ENCODE results near the gene ADAM33. TPM values are rescaled to one million over a fixed set of nuclear protein-coding genes. Genes with fewer than 3 reads are reported as not detected.
A peak's percentile ranks its signal among the peaks of the same experiment; 100 is the strongest.

Gene ADAM33
- total RNA-seq, 1 experiment from 2014 or later: not detected

- H3K4me1 Mint-ChIP-seq (ENCODE audit: insufficient read depth, unreplicated experiment): no peaks in the 10 kb centered on the region
- H3K36me3 Mint-ChIP-seq (ENCODE audit: insufficient read depth, unreplicated experiment): no peaks in the 10 kb centered on the region
- H3K27ac Mint-ChIP-seq (ENCODE audit: low read depth, unreplicated experiment): no peak overlapping the region
- H3K27me3 Mint-ChIP-seq (ENCODE audit: insufficient read depth, unreplicated experiment): no peaks in the 10 kb centered on the region
- DNase-seq (ENCODE audit: unreplicated experiment): no peak
- ChIA-PET CTCF (interaction anchor here (1.0 to 6.9 kb wide), 6 partner anchors 9 to 25 kb away, joined by 3 to 49 read pairs (median 10); partner anchors contain the start of gene SIGLEC1), POLR2A (interaction anchor here (0.8 to 1.7 kb wide), 5 partner anchors 9 to 117 kb away, joined by 3 to 6 read pairs (median 5); partner anchors contain the start of gene ADISSP)
- no peak for TF ChIP-seq CTCF (IDR thresholded peaks at IDR 0.05; ENCODE audit: unreplicated experiment)
- no TSS peak for BruUV-seq (replicated peaks)
- H3K9me3 Mint-ChIP-seq (ENCODE audit: unreplicated experiment): no peaks in the 10 kb centered on the region
- intact Hi-C loops (cut with micrococcal nuclease): no loop called here
- no peak overlapping the region for H3K4me3 Mint-ChIP-seq (ENCODE audit: unreplicated experiment)
Observed at GRCh38 chr20:3697588-3698305, 15.9 kb upstream of the ADAM33 start.

- no peak for DNase-seq (ENCODE audit: unreplicated experiment)
- ChIA-PET CTCF (interaction anchor here (0.6 to 6.9 kb wide), 12 partner anchors 7 to 80 kb away, joined by 3 to 49 read pairs (median 4); partner anchors contain the start of gene SIGLEC1), POLR2A (interaction anchor here (0.8 to 1.7 kb wide), 3 partner anchors 9 to 14 kb away, joined by 3 to 6 read pairs (median 5); no protein-coding TSS in a partner anchor)
- TF ChIP-seq CTCF (IDR thresholded peaks at IDR 0.05; ENCODE audit: unreplicated experiment): no peak
- H3K9me3 Mint-ChIP-seq (ENCODE audit: unreplicated experiment): no peaks in the 10 kb centered on the region
- H3K27me3 Mint-ChIP-seq (ENCODE audit: insufficient read depth, unreplicated experiment): no peaks in the 10 kb centered on the region
- H3K4me3 Mint-ChIP-seq (ENCODE audit: unreplicated experiment): no peak overlapping the region
- no peaks in the 10 kb centered on the region for H3K4me1 Mint-ChIP-seq (ENCODE audit: insufficient read depth, unreplicated experiment)
- intact Hi-C loops (cut with micrococcal nuclease): no loop called here
- no peaks in the 10 kb centered on the region for H3K36me3 Mint-ChIP-seq (ENCODE audit: insufficient read depth, unreplicated experiment)
- BruUV-seq (replicated peaks): no TSS peak
- H3K27ac Mint-ChIP-seq (ENCODE audit: low read depth, unreplicated experiment): no peak overlapping the region
Observed at GRCh38 chr20:3696745-3697587, 15.2 kb upstream of the ADAM33 start.

GRCh38 chr20:3696200-3696599, 14.4 kb upstream of the ADAM33 start:
- peak; percentile 44 for TF ChIP-seq CTCF (IDR thresholded peaks at IDR 0.05; ENCODE audit: unreplicated experiment)
- intact Hi-C loops (cut with micrococcal nuclease): no loop called here
- Mint-ChIP-seq H3K4me3 (ENCODE audit: unreplicated experiment) (no peak overlapping the region), H3K27me3 (ENCODE audit: insufficient read depth, unreplicated experiment) (no peaks in the 10 kb centered on the region), H3K4me1 (ENCODE audit: insufficient read depth, unreplicated experiment) (no peaks in the 10 kb centered on the region), H3K27ac (ENCODE audit: low read depth, unreplicated experiment) (no peak overlapping the region), H3K36me3 (ENCODE audit: insufficient read depth, unreplicated experiment) (no peaks in the 10 kb centered on the region), H3K9me3 (ENCODE audit: unreplicated experiment) (no peaks in the 10 kb centered on the region)
- no TSS peak for BruUV-seq (replicated peaks)
- ChIA-PET CTCF (interaction anchor here (0.6 to 6.9 kb wide), 10 partner anchors 8 to 28 kb away, joined by 3 to 49 read pairs (median 6); partner anchors contain the start of gene SIGLEC1), POLR2A (interaction anchor here (0.7 to 1.2 kb wide), 2 partner anchors 15 to 843 kb away, joined by 3 read pairs; no protein-coding TSS in a partner anchor)
- DNase-seq (ENCODE audit: unreplicated experiment): no peak

- H3K4me3 Mint-ChIP-seq (ENCODE audit: unreplicated experiment): no peak overlapping the region
- intact Hi-C loops (cut with micrococcal nuclease): no loop called here
- H3K27ac Mint-ChIP-seq (ENCODE audit: low read depth, unreplicated experiment): no peak overlapping the region
- no peaks in the 10 kb centered on the region for H3K4me1 Mint-ChIP-seq (ENCODE audit: insufficient read depth, unreplicated experiment)
- no TSS peak for BruUV-seq (replicated peaks)
- DNase-seq (ENCODE audit: unreplicated experiment): no peak
- ChIA-PET POLR2A (interaction anchor here (0.6 kb wide), 1 partner anchor 459 kb away, joined by 3 read pairs; no protein-coding TSS in a partner anchor), CTCF (interaction anchor here (0.7 to 6.9 kb wide), 6 partner anchors 9 to 25 kb away, joined by 3 to 49 read pairs (median 4); partner anchors contain the start of gene SIGLEC1)
- no peaks in the 10 kb centered on the region for H3K27me3 Mint-ChIP-seq (ENCODE audit: insufficient read depth, unreplicated experiment)
- no peaks in the 10 kb centered on the region for H3K36me3 Mint-ChIP-seq (ENCODE audit: insufficient read depth, unreplicated experiment)
- TF ChIP-seq CTCF (IDR thresholded peaks at IDR 0.05; ENCODE audit: unreplicated experiment): no peak
- no peaks in the 10 kb centered on the region for H3K9me3 Mint-ChIP-seq (ENCODE audit: unreplicated experiment)
Observed at GRCh38 chr20:3694864-3695263, 13.1 kb upstream of the ADAM33 start.

Measured in MCF 10A (cell line).